ENCODE data around the gene ZNF444.

DNA sequence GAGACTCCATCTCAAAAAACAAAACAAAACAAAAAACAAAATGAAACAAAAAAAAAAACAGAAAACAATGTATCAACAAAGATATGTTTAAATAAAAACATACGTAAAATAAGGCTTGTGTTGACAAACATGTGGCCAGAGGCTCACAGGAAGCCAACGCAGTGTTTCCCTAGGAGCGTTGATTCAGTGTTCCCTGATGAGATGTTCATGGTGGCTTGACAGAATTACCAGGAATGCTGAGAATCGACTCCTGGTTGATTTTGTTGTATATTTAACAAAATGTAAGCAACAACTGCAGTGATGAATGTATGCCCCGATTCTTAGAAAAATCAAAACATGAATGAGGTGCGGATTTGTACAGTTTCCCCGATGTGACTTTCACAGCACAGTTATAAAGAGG lies 11.1 kb upstream of the ZNF444 start:
- TF ChIP-seq CTCF (IDR thresholded peaks at IDR 0.05 in 2 of 3, conservative IDR thresholded peaks at IDR 0.05 in 1 of 3; ENCODE audit: borderline replicate concordance in 1 of 3, insufficient read depth in 1 of 3, low read depth in 2 of 3, low read length in 2 of 3) (no peak), ZNF274 (IDR thresholded peaks at IDR 0.05; ENCODE audit: low read depth, low read length) (no peak), POLR2A (IDR thresholded peaks at IDR 0.05; ENCODE audit: borderline replicate concordance, extremely low read depth, insufficient read depth, insufficient read length) (no peak), CEBPB (IDR thresholded peaks at IDR 0.05; ENCODE audit: low read depth) (no peak), SRF (IDR thresholded peaks at IDR 0.05; ENCODE audit: low read depth) (no peak), ATF3 (IDR thresholded peaks at IDR 0.05) (no peak), POLR2AphosphoS5 (IDR thresholded peaks at IDR 0.05; ENCODE audit: low read depth, low read length) (no peak), EZH2 (IDR thresholded peaks at IDR 0.05) (no peak), RAD21 (IDR thresholded peaks at IDR 0.05; ENCODE audit: low read depth) (no peak)
- TF ChIP-seq, protein P1, sequence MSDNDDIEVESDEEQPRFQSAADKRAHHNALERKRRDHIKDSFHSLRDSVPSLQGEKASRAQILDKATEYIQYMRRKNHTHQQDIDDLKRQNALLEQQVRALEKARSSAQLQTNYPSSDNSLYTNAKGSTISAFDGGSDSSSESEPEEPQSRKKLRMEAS (IDR thresholded peaks at IDR 0.05) = no peak
